ENCODE measurements around the gene GSX2.
A peak's percentile ranks its signal among the peaks of the same experiment; 100 is the strongest.

Gene GSX2

GRCh38 chr4:54082168-54082567 lies 17.8 kb upstream of the GSX2 start:
- DNase-seq: no peak

GRCh38 chr4:54085284-54085683 lies 14.7 kb upstream of the GSX2 start:
- DNase-seq: no peak

DNA sequence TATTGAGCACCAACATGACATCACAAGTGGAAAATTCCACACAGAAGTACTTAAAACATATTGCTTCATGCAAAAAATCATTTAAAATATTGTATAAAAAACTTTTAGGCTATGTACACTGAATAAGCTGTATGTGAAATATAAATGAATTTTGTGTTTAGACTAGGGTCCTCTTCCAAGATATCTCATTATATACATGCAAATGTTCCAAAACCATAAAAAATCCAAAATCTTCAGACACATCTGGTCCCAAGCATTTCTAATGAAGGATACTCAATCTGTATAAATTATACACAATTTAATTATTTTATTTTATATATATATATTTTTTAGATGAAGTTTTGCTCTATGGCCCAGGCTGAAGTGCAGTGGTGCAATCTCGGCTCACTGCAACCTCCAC lies 10.1 kb upstream of the GSX2 start:
- DNase-seq: no peak

- DNase-seq: no peak
Observed at GRCh38 chr4:54090404-54090803, 9.6 kb upstream of the GSX2 start.

- no peak for DNase-seq
Observed at GRCh38 chr4:54090804-54091623, 8.9 kb upstream of the GSX2 start.

DNA sequence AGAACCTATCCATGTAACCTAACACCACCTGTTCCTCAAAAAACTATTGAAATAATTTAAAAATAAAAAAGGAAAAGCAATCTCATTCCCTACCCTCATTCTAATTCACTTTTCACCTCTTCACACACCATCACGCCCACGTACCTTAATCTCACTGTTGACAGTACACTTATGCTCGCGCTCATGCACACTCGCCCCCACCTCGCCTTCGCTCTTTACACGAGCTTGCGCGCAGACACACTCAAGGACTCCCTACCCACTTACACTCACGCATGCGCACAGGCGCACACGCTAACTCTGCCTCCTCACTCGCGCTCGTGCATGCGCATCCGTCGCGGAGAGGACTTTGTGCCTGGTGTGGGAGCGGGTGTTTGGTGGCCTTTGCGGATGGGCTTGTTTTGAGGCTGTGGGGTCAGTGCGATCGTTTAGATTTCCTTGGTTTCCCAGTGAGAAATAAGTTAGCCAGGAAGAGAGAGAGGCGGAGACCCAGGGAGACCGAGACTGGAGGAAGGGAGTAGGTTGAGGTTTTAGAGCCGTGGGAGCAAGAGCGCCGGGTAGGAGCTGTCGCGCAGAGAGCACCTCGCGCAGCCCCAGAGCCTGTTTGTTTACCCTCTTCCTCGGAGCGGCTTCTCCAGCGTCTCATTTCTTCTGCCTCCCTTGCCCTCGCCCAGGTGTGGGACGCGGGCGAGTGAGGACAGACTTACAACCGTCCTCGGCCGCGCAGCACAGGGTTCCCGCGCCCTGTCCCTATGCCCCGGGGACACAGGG lies 8.1 kb upstream of the GSX2 start:
- peak; percentile 84 for DNase-seq

DNA sequence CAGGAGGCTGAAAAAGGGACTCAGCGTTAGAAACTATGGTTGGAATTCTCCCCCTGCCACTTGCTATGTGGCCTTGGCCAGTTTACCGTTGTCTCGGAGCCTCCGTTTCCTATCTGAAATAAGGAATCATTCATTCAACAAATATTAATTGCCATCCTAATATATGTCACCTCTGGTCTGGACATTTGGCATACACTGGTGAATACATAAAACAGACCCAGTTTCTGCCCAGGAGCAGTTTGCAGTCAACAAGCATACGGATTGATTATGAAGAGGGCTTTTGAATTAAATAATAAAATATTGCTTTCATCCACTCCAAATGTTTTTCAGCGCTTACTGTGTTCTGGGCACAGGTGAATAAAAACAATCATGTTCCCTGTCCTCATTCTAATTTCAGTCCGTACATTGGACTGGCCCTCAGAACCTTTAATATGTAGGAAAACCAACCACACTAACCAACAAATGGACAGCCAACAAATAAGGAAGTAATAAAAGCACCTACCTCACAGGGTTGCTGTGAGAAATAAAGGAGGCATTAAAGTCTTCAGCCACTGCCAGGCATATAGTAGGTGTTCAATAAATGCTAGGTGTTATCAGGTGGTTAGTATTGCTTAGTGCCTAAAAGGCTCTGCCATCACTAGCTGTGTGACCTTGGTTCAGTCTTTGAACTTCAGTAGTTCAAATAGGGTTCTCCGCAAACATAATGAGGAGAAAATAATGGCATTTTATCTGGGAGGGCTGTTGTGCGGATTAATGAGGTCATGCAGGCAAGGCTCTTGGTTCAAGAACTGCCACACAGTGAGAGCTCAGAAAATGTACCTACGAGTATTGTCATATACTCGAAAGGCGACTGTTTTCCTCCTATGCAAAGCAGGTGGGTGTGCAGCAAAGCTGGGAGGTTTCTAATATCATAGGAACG lies 7.3 kb upstream of the GSX2 start:
- DNase-seq: no peak

- DNase-seq: no peak
Observed at GRCh38 chr4:54093324-54094240, 6.4 kb upstream of the GSX2 start.

DNA sequence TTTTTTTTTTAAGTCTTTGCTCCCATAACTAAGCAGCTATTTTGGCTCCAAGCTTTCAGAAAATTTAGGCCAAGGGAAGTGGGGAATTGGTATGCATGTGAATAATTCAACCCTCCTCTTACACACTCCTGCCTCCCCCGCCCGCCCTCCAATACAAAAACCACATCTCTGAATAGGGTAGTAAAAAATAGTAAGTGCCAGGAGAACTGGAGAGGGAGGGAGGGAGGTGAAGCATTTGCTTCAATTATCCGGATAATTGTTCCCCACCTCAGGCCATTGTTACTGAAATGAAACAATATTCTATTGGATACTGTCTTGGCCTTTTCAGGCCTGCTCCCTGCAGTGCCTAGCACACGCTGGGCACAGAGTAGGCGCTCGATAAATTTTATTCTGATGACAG lies 5.5 kb upstream of the GSX2 start:
- DNase-seq: no peak

DNA sequence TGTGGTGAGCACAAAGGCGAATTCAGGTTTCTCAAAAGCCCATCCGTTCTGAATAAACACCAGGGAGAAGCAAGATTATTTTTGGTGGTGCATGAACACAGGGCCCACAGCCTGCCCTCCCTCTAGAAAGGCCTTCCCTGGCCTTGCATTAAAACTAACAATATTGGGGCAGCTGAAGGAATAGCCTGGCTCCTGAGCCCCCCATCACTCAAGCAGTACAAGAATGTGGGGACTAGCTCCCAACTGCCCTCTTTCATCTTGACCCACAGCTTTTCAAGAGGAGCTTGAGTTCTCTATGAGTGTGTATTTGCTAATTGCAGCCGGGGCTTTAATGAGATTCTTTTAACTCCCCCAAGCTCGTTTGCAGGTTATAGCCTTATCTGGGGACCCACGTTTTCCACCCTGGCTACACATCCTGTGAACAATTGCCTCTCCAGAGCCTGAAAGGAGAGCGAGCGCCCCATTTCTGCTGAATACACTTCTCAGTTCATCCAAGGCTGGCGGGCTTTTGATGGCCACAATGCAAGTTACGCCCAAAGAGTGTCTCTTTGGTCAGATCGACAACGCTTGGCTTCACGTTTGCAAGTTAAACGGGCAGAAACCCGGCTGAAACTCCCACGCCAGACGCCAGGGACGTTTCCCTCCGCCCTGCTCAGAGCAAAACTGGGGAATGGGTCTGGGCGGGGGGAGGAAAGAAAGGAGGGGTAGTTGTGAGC lies 4.7 kb upstream of the GSX2 start:
- no peak for DNase-seq

- DNase-seq: no peak
Observed at GRCh38 chr4:54096295-54096962, 3.5 kb upstream of the GSX2 start.

- DNase-seq: no peak
Observed at GRCh38 chr4:54097152-54097551, 2.8 kb upstream of the GSX2 start.

- no peak for DNase-seq
Observed at GRCh38 chr4:54098375-54098774, 1.6 kb upstream of the GSX2 start.

DNA sequence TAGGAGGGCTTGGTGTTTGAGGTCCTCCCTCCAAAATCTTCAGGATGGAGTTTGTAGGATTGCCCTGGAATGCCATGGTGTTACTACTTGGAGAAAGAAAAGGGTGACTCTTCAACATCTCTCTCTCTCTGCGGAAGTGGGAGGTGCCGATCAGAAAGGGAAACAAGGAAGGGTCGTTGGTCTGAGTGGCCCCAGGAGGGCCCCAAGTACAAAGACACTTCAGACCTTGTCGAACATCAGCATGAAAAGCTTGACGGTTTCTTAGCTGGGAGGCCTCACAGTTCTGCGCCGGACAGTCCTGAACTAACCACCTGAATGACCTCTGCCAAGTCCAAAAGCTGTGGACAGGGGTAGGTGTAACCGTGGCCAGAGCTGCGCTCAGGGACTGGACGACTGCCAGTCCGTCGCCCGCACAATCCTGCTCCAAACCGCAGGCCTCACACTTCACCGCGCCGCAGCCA lies 646 bp upstream of the GSX2 start:
- no peak for DNase-seq

- no peak for DNase-seq
Observed at GRCh38 chr4:54100595-54101189, 729 bp downstream of the GSX2 start.

- no peak for DNase-seq
Observed at GRCh38 chr4:54101190-54102041, 1.5 kb downstream of the GSX2 start.

GRCh38 chr4:54102531-54103106 lies 2.7 kb downstream of the GSX2 start:
- no peak for DNase-seq

GRCh38 chr4:54103190-54103574 lies 3.2 kb downstream of the GSX2 start:
- no peak for DNase-seq

DNA sequence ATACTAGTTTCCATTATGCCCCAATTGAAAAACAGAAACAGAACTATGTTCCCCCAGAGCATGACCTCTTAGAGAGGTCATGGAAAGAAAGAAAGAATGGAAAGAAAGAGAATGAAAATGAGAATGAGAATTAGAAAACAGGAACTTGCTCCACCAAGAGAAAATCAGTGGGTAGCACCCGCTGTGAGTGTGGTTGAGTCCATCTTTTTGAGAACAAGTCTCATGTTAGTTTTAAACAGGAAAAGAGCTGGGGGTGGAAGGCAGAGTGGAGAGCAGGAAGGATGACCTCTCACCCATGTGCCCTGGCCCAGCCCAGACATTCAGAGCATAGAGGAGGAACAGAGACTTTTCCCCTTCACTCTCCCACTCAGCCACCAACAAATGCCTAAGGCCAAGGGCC lies 4.9 kb downstream of the GSX2 start:
- no peak for DNase-seq
